Stimulated activated CD4-positive, alpha-beta T cell treated with anti-CD3 and anti-CD28 coated beads, Interleukin-12 subunit alpha, Interleukin-12 subunit beta, amount 100 ng/mL, for 24 hours (primary cell): ENCODE measurements around the gene MRPS26.
"Not testable (repeated sequence)": the region's sequence is repeated elsewhere in the genome, so short reads cannot be mapped to it uniquely, and the experiment has no call there.

Experiments
- DNase-seq, 2 experiments: peaks; one replicate each; pipeline ENCODE4 v3.0.0-alpha.2; 2020; ENCODE audit warnings: low read depth in 2 of 2

The MRPS26 gene

DNA sequence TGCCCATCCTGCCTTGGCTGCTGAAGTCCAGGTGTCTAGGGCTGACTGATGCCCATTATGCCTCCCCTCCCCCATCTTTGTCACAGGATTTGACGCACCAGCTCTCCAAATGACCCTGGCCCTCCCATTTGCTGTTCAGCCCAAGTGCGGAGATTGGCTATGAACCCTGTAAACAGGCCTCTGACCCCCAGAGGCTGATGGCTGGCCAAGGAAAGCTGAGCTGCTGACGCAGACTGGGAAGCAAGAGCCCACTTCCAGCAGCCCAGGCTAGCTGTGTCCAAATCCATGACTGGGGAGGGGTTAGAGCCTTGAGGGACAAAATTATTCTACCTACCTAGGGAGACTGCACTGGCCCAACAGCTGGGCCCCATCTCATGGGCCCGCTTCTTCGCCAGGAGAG, 3.2 kb upstream of the MRPS26 start:
- no peak for DNase-seq

DNA sequence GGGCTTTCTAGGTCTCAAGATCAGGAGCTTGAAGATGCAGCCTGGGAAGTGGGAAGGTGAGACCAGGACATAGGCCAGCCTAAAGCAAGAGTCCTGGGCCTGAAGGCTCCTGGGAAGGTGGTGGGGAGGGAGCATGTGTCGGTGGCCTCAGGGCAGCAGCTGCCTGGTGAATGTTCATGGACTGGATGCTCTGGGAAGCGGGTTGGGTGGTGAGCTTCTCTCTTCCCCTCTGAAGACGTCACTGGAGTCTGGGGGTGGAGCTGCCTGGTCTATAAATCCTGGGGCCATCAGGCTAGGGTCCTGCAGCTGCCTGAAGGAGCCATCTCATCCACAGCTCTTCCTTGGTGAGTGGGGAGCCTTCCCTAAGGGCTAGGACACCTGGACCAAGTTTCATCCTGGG, 2.5 kb upstream of the MRPS26 start, which contains the start of gene GNRH2:
TSS of gene GNRH2 (plus strand) at position 301 of the 400 bp plus-strand sequence. CDS start 793 bp downstream, outside the sequence.
- no peak for DNase-seq

DNA sequence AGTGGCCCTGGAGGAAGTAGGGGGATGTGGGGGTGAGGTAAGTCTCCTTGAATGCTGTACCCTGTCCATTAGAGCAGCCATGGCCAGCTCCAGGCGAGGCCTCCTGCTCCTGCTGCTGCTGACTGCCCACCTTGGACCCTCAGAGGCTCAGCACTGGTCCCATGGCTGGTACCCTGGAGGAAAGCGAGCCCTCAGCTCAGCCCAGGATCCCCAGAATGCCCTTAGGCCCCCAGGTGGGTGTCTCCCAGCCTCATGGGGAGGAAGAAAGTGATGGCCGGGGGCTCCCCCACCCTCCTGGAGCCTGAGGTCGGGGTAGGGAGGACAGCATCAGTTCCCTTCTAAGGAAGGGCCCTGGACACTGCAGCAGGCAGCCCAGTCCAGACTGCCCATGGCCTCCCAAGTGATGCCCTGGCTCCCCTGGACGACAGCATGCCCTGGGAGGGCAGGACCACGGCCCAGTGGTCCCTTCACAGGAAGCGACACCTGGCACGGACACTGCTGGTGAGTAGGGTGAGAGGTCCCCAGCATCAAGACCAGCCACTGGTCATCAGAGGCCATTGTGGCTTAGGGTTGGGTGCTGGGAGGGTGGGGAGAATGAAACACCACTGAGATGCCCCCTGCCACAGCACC, 1.4 kb upstream of the MRPS26 start:
- DNase-seq, result no peak

DNA sequence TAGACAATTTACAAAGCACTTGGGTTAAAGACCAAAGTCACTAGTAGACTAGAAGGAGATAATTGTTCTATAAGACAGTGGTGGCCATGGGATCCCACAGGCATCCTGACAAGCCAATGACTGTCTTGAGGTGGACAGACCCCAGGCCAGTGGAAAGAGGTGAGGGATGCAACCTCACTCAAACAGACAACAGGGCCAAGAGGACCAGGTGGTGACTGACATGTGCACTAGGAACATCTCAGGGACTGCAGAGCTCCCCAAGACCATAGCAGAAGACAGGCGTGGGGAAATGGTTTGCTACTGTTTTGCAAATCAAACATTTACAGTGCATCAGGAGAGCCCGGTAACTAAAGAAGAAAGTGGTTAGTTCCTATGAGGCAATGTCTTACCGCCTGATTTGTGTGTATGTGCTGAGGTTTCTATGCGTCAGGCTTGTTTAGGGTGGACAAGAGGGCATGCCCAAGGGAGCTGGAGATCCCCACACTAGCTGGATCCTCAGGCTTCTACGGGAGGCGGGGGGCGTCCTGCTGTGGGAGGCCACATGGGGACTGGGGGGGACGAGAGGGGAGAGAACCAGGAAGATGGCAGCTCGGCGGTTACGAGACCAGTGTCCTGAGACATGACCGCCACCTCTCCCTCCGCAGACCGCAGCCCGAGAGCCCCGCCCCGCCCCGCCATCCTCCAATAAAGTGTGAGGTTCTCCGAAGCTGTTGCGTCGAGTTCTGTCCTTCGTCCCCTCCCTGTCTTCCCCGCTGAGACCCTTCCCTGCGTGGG, 623 bp upstream of the MRPS26 start:
- DNase-seq, result peak in 1 of 2 experiments; percentile 58

DNA sequence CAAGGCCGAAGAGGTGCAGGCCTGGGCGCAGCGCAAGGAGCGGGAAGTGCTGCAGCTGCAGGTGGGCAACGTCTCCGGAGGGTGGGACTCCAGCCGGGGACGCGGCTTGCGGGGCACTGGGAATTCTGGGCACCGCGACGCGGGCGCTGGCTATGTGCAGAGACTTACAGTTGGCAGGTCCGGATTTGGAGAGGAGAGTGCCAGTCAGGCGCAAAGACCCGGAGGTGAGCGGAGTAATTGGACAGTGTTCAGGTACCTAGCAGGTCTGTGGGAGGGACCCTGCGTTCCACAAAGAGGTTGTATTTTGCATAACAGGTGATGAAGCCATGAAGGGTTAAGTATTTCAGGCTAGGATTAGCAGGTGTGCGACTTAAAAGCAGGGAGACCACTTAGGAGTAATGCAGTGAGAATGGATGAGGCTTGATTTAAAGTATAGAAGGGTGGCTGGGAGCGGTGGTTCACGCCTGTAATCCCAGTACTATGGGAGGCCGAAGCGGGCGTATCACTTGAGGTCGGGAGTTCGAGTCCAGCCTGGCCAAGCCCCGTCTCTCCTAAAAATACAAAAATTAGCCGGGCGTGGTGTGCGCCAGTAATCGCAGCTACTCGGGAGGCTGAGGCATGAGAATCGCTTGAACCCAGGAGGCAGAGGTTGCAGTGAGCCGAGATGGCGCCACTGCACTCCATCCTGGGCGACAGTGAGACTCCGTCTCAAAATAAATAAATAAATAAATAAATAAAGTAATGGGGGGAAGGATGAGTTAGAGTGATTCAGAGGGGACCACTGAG, 1.0 kb downstream of the MRPS26 start:
- DNase-seq, result no peak

DNA sequence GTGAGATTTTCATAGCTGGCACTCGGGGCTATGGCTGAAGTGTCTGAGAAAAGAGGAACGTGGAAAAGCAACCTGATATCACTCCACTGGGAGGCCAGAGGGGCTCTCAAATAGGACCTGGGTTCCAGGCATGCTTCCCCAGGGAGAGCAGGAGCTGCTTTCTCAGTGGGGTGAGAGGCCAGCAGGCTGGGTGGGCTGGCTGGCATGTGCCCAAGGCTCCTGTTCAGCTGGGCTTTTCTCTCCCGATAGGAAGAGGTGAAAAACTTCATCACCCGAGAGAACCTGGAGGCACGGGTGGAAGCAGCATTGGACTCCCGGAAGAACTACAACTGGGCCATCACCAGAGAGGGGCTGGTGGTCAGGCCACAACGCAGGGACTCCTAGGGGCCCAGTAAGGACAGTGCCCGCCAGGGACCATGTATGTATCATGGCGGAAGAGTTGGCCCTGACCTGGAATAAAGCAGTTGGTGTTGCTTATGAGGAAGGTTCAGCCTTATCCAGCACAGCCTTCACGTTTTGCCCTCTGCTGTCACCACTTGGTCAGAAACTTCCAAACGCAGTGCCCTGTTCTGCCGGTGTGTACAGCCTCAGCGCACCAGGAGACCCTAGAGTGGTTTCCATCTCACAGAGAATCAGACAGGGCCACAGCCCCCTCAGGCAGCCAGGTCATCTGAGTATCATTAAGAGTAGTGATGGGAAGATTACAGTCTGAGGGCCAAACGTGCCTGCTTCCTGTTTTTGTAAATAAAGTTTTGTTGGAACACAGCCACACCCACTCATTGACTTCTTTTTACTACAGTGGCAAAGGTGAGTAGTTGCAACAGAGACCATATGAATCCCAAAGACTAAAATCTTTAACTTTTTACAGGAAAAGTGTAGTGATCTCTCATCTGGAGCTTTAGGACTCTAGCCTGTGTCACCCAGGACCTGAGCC, 1.9 kb downstream of the MRPS26 start:
- DNase-seq, result no peak

DNA sequence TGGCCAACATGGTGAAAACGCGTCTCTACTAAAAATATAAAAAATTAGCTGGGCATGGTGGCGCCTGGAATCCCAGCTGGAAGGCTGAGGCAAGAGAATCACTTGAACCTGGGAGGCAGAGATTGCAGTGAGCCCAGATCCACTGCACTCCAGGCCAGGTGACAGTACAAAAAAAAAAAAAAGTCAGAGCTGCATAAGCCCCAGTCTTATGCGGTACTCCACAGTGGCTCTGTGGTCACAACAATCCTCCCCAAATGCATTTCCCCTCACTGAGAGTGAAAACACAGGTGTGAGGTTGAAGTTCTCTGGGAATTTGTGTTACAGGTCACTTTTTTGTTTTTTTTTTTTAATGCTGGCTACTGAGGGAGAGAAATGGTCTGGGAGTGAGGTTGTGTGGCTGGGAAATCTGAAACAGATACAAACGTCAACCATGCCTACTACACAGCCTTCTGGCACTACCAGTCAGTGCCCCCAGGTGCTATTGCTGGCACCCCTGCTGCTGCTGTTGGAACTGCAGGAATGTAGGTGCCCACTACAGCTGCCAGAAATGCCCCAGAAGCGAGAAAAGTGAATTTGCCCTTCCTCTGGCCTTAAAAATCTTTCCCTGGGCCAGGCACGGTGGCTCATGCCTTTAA, 5.7 kb downstream of the MRPS26 start:
- DNase-seq, result no peak

DNA sequence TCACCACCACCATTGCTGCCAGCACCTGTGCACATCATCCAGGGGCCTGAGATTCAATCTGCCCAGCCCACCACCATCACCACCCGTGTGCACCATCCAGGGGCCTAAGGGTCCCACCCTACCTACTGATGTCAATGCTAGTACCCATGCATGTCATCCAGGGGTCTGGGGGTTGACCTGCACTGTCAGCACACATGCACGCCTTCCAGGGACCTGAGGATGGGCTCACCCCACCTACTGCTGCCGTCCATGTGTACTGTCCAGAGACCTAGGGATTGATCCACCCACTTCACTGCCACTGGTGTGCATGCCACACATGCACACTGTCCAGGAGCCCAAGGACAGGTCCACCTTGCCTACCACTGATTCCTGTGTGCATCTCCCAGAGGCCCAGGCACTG, 13.6 kb downstream of the MRPS26 start:
- no peak for DNase-seq

DNA sequence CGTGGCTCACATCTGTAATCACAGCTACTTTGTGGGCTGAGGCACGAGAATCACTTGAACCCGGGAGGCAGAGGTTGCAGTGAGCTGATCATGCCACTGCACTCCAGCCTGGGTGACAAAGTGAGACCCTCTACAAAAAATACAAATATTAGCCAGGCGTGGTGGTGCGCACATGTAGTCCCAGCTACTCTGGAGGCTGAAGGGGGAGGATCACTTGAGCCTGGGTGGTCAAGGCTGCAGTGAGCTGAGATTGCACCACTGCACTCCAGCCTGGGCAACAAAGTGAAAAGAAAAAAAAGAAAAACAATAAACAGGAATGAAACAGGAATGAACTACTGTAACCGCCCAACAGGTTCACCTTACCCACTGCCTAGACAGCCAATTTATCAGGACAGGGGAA, 18.3 kb downstream of the MRPS26 start:
- not testable (repeated sequence) for DNase-seq

DNA sequence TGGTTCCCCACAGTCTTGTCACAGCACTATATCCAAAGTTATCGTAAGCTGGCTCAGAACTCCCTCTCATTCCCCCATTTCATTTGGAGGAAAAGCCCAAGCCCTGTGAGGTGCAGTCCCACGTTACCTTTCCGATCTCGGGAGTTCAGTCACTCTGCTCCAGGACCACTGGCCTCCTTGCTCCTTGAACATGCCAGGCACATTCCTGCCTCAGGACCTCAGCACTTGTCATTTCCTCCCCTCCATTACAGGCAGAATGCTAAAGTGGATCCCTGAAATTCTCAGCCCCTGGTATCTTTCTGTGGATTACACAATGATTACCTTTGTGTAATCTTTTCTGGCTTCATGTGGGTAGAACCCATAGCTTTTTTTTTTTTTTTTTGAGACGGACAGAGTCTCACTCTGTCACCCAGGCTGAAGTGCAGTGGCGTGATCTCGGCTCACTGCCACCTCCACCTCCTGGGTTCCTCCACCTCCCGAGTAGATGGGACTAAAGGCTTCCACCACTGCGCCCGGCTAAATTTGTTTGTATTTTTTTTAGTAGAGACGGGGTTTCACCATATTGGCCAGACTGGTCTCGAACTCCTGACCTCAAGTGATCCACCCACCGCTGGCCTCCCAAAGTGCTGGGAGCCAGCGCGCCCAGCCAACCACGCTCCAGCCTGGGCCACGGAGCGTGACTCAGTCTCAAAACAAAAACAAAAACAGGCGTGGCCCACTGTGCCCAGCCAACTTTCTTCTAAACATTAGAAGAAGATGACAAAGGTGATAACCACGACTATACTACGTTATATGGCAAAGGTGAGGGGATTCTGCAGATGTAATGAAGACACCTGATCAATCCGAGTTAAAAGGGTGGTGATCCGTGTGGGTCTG, 21.5 kb downstream of the MRPS26 start:
- DNase-seq, result no peak

DNA sequence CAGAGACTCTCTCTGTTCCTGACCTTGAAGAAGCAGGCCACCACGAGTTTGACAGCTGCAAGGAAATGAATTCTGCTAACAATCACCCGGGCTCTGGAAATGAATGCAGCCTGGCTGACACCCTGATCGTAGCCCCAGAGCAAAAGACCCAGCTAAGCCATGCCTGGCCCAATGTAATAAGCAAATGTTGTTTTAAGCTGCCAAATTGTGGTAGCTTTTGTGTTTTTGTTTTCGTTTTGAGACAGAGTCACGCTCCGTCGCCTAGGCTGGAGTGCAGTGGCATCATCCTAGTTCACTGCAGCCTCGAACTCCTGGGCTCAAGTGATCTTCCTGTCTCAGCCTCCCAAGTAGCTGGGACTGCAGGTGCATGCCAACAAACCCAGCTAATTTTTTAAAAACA, 22.2 kb downstream of the MRPS26 start:
- DNase-seq, result no peak

DNA sequence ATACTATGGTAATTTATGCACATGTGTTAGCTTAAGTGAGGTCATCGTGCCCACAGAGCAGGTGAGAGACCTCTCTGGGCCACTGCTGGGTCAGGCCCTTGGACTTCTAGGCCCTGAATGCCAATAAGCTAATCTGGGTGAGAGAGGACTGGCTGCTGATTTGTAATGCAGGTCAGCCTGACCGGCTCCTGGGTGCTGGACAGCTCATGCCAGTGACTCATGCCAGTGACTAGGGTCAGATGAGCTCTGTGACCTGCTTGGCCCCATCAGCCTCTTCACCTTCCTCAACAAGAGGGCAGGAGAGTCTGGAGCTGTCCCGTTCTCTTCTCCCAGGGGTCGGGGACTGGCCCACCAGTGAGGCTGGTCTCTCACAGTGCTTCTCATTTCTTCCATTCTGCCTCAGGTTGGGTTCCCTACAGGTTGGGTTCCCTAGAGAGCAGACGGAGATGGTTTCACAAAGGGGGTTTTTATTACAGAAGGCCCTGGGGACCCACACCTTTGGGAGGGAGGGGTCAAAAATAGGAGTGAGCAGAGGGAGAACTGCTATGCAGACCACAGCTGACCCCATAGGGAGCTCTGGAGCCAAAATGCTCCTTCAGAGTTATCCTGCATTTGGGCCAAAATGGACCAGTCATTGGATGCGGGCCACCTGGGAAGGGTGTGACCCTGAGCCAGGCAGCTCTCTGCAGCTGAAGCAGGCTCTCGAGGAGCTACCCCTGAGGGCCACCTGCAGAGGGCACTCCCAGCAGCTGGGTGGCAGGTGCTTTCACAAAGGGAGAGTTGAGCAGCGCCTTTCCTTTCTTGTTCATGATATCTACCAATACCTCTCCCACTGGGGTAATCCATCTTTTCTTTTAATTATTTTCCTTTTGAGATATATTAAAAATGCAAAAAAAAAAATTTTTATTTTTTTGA, 23.4 kb downstream of the MRPS26 start:
- no peak for DNase-seq

DNA sequence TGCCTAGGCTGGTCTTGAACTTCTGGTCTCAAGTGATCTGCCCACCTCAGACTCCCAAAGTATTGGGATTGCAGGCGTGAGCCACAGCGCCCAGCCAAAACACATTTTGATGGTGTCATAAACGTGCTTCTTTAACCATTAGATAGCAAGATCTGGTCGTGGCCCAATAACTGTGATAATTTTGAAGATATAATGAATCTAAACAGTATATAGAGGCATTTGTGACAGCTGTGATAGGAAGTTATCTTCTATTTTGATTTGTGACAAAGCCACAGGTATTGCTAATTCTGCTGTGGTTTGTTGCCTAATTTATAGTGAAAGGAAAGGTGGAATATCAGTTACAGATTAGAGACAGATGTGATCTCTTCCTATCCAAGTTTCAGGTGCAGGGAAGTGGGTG, 24.9 kb downstream of the MRPS26 start:
- DNase-seq, result no peak

DNA sequence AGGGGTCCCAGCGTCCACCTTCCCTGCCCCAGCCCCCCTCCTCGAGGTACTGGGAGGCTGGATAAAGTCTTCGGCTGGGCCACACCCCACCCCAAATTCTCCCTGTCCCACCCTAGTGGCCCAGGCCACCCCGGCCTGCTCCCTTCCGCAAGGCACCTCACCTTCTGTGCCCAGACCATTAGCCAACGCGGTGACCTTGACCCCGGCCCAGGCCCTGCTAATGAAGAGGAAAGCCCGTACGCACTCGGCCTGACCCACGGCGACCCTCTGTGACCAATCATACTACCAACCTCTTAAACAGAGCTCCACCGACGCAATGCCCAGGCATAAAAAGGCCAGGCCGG, 25.4 kb downstream of the MRPS26 start:
- no peak for DNase-seq

DNA sequence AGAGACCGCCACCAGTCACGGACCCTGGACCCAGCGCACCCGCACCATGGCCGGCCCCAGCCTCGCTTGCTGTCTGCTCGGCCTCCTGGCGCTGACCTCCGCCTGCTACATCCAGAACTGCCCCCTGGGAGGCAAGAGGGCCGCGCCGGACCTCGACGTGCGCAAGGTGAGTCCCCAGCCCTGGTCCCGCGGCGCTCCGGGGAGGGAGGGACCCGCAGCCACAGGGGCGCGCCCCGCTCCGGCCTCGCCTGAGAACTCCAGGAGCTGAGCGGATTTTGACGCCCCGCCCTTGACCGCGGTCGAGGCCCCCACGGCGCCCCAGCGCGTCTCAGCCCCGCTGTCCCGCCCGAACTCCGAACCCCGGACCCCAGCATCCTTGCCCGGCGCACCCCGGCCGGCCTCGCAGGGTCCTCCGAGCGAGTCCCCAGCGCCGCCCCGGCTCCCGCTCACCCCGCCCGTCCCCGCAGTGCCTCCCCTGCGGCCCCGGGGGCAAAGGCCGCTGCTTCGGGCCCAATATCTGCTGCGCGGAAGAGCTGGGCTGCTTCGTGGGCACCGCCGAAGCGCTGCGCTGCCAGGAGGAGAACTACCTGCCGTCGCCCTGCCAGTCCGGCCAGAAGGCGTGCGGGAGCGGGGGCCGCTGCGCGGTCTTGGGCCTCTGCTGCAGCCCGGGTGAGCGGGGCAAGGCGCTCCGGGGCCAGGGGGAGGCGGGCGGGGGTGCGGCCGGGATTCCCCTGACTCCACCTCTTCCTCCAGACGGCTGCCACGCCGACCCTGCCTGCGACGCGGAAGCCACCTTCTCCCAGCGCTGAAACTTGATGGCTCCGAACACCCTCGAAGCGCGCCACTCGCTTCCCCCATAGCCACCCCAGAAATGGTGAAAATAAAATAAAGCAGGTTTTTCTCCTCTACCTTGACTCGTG, 26.0 kb downstream of the MRPS26 start, which contains the start of gene OXT:
TSS of gene OXT (plus strand) at position 11 of the 920 bp plus-strand sequence. CDS start at position 47, 36 bp downstream.
- DNase-seq, result peak; percentile 41 to 63

DNA sequence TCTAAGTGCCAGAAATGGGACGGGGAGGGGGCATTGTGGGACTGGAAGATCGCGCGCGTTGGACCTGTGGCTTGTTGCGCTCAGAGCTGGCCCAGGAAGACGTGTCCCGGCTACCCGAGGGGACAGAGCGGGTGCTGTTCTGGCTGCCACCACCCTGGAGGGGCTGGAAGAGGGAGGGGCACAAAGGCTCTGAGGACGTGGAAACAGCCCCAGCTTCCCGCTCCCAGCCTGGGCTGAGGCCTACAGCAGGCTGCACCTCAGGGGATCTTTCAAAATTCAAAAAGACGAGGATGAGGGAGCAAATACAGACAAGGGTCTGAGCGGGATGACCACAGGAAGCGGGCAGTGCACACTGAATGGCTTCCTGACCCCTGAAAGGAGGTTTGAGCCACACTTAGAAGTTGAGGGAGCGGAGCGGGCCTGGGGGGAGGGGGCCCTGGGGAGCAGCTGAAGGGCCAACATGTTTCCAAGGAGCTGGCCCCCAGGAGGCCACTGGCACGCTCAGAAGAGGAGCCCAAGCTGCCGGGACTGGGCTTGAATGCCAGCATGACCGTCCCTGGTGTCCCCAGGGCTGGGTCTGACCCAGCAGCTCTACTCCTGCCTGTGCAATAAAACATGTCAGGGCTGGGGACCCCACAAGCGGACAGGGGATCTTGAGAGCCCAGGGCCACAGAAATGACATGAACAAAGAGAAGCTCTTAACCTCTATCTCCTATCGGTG, 26.8 kb downstream of the MRPS26 start:
- no peak for DNase-seq

DNA sequence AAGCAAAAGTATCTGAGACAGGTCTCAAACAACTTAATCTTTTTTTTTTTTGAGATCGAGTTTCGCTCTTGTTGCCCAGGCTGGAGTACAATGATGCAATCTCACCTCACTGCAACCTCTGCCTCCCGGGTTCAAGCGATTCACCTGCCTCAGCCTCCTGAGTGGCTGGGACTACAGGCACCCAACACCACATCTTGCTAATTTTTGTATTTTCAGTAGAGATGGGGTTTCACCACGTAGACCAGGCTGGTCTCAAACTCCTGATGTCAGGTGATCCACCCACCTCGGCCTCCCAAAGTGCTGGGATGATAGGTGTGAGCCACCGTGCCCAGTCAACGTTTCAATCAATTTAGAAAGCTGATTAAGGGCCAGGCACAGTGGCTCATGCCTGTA, 27.4 kb downstream of the MRPS26 start:
- not testable (repeated sequence) for DNase-seq
